Karpas-422 (cell line): Measurements from ENCODE around the gene PRDM16. TPM values are rescaled to one million over a fixed set of nuclear protein-coding genes. Genes with fewer than 3 reads are reported as not detected.

Experiments used
- DNase-seq: peaks from one replicate; pipeline ENCODE4 v3.0.0-alpha.2; 2015
- H2AFZ ChIP-seq: fragments of 200-600 bp; sonication (generic); 2 replicates; pipeline ENCODE4 v1.6.1; 2014; ENCODE audit warnings: antibody characterized with exemption, low read length, mixed read lengths
- H3K27ac ChIP-seq: fragments of 200-600 bp; sonication (generic); 2 replicates; pipeline ENCODE4 v1.5.1; 2014; ENCODE audit warnings: mild to moderate bottlenecking, low read length, moderate library complexity
- H3K27me3 ChIP-seq: fragments of 200-600 bp; sonication (generic); 2 replicates; pipeline ENCODE4 v1.6.1; 2014; ENCODE audit warnings: low read length, mixed read lengths
- H3K36me3 ChIP-seq: fragments of 200-600 bp; sonication (generic); 2 replicates; pipeline ENCODE4 v1.6.1; 2014; ENCODE audit warnings: low read length, mixed read lengths; ENCODE audit not compliant: insufficient read depth
- H3K4me1 ChIP-seq: fragments of 200-600 bp; sonication (generic); 2 replicates; pipeline ENCODE4 v1.6.1; 2014; ENCODE audit warnings: mild to moderate bottlenecking, low read length, mixed read lengths
- H3K4me2 ChIP-seq: fragments of 200-600 bp; sonication (generic); 2 replicates; pipeline ENCODE4 v1.6.1; 2014; ENCODE audit warnings: low read length, low read depth, mild to moderate bottlenecking; ENCODE audit not compliant: poor library complexity, severe bottlenecking
- H3K4me3 ChIP-seq: fragments of 200-600 bp; sonication (generic); 2 replicates; pipeline ENCODE4 v1.5.1; 2014; ENCODE audit warnings: mild to moderate bottlenecking, antibody characterized with exemption, low read length, mixed read lengths
- H3K79me2 ChIP-seq: fragments of 200-600 bp; sonication (generic); 2 replicates; pipeline ENCODE4 v1.6.1; 2014; ENCODE audit warnings: mild to moderate bottlenecking, low read length, mixed read lengths
- H3K9ac ChIP-seq: fragments of 200-600 bp; sonication (generic); 2 replicates; pipeline ENCODE4 v1.6.0; 2014; ENCODE audit warnings: low read length
- H3K9me2 ChIP-seq: fragments of 200-600 bp; sonication (generic), shearing (Covaris generic); replicated peaks from 2 replicates; pipeline ENCODE4 v1.6.0; 2014; ENCODE audit warnings: mild to moderate bottlenecking, low read length, moderate library complexity; ENCODE audit not compliant: insufficient read depth
- H3K9me3 ChIP-seq: fragments of 300-700, 200-600 bp; sonication (generic); 2 replicates; pipeline ENCODE4 v1.6.1; 2014; ENCODE audit warnings: low read length, mixed read lengths
- H4K20me1 ChIP-seq: fragments of 200-600 bp; sonication (generic); 2 replicates; pipeline ENCODE4 v1.6.1; 2014; ENCODE audit warnings: mild to moderate bottlenecking, antibody characterized with exemption, low read length, low read depth; ENCODE audit not compliant: insufficient read depth
- total RNA-seq: library from RNA; depleted of rRNA; stranded (reverse); fragments of >200 nt; shearing (Covaris generic); gene quantifications from 2 replicates; pipeline ENCODE4 v1.2.3, GENCODE V29; 2014; ENCODE audit warnings: low replicate concordance

The PRDM16 gene
- total RNA-seq, 1 experiment from 2014 or later: not detected

- Histone ChIP-seq H3K4me1 (no peaks in the 10 kb centered on the region), H3K9me2 (no peaks in the 10 kb centered on the region), H2AFZ (no peak overlapping the region), H3K4me2 (no peak overlapping the region), H3K79me2 (no peaks in the 10 kb centered on the region), H3K27ac (no peak overlapping the region), H3K36me3 (no peaks in the 10 kb centered on the region), H3K9me3 (no peaks in the 10 kb centered on the region), H4K20me1 (no peaks in the 10 kb centered on the region), H3K27me3 (no peaks in the 10 kb centered on the region), H3K4me3 (no peak overlapping the region), H3K9ac (no peak overlapping the region)
- DNase-seq: no peak
Measured at GRCh38 chr1:3387401-3387800, 318.4 kb downstream of the PRDM16 start.

GRCh38 chr1:3389093-3389833 lies 320.3 kb downstream of the PRDM16 start:
- Histone ChIP-seq H3K36me3 (no peaks in the 10 kb centered on the region), H3K9me2 (no peaks in the 10 kb centered on the region), H3K27ac (no peak overlapping the region), H3K27me3 (no peaks in the 10 kb centered on the region), H3K4me1 (no peaks in the 10 kb centered on the region), H3K9ac (no peak overlapping the region), H4K20me1 (no peaks in the 10 kb centered on the region), H3K4me2 (no peak overlapping the region), H3K4me3 (no peak overlapping the region), H2AFZ (no peak overlapping the region), H3K79me2 (no peaks in the 10 kb centered on the region), H3K9me3 (no peaks in the 10 kb centered on the region)
- DNase-seq: no peak

GRCh38 chr1:3390291-3390690 lies 321.3 kb downstream of the PRDM16 start:
- Histone ChIP-seq H3K79me2 (no peaks in the 10 kb centered on the region), H3K4me2 (no peak overlapping the region), H3K27ac (no peak overlapping the region), H4K20me1 (no peaks in the 10 kb centered on the region), H3K36me3 (no peaks in the 10 kb centered on the region), H3K9me3 (no peaks in the 10 kb centered on the region), H2AFZ (no peak overlapping the region), H3K4me3 (no peak overlapping the region), H3K27me3 (no peaks in the 10 kb centered on the region), H3K4me1 (no peaks in the 10 kb centered on the region), H3K9ac (no peak overlapping the region), H3K9me2 (no peaks in the 10 kb centered on the region)
- DNase-seq: no peak

GRCh38 chr1:3391711-3392110 lies 322.7 kb downstream of the PRDM16 start:
- no peaks in the 10 kb centered on the region for H3K27me3 ChIP-seq
- H3K9me2 ChIP-seq: no peaks in the 10 kb centered on the region
- H3K9me3 ChIP-seq: no peaks in the 10 kb centered on the region
- H3K4me1 ChIP-seq: no peaks in the 10 kb centered on the region
- no peak overlapping the region for H3K4me2 ChIP-seq
- H4K20me1 ChIP-seq: no peaks in the 10 kb centered on the region
- H2AFZ ChIP-seq: no peak overlapping the region
- no peaks in the 10 kb centered on the region for H3K79me2 ChIP-seq
- no peak for DNase-seq
- H3K9ac ChIP-seq: no peak overlapping the region
- no peak overlapping the region for H3K4me3 ChIP-seq
- no peak overlapping the region for H3K27ac ChIP-seq
- H3K36me3 ChIP-seq: no peaks in the 10 kb centered on the region

GRCh38 chr1:3393024-3393986 lies 324.3 kb downstream of the PRDM16 start:
- Histone ChIP-seq H4K20me1 (no peaks in the 10 kb centered on the region), H3K4me1 (no peaks in the 10 kb centered on the region), H3K79me2 (no peaks in the 10 kb centered on the region), H3K4me3 (no peak overlapping the region), H3K9ac (no peak overlapping the region), H3K9me2 (no peaks in the 10 kb centered on the region), H3K36me3 (no peaks in the 10 kb centered on the region), H2AFZ (no peak overlapping the region), H3K4me2 (no peak overlapping the region), H3K27ac (no peak overlapping the region), H3K9me3 (no peaks in the 10 kb centered on the region), H3K27me3 (no peaks in the 10 kb centered on the region)
- no peak for DNase-seq

- Histone ChIP-seq H3K4me3 (no peak overlapping the region), H3K79me2 (no peaks in the 10 kb centered on the region), H2AFZ (no peak overlapping the region), H3K27ac (no peak overlapping the region), H3K9me3 (no peaks in the 10 kb centered on the region), H3K36me3 (no peaks in the 10 kb centered on the region), H3K27me3 (no peaks in the 10 kb centered on the region), H3K9ac (no peak overlapping the region), H3K4me1 (no peaks in the 10 kb centered on the region), H3K4me2 (no peak overlapping the region), H3K9me2 (no peaks in the 10 kb centered on the region), H4K20me1 (no peaks in the 10 kb centered on the region)
- DNase-seq: no peak
Measured at GRCh38 chr1:3393987-3394920, 325.3 kb downstream of the PRDM16 start.

- H3K36me3 ChIP-seq: no peaks in the 10 kb centered on the region
- no peak overlapping the region for H3K4me3 ChIP-seq
- H3K9ac ChIP-seq: no peak overlapping the region
- no peak overlapping the region for H2AFZ ChIP-seq
- no peak for DNase-seq
- H3K9me2 ChIP-seq: no peaks in the 10 kb centered on the region
- H3K4me2 ChIP-seq: no peak overlapping the region
- H3K27me3 ChIP-seq: no peaks in the 10 kb centered on the region
- no peaks in the 10 kb centered on the region for H3K79me2 ChIP-seq
- no peaks in the 10 kb centered on the region for H4K20me1 ChIP-seq
- H3K27ac ChIP-seq: no peak overlapping the region
- no peaks in the 10 kb centered on the region for H3K9me3 ChIP-seq
- H3K4me1 ChIP-seq: no peaks in the 10 kb centered on the region
Measured at GRCh38 chr1:3396411-3396810, 327.4 kb downstream of the PRDM16 start.
